Activated gamma-delta T cell treated with anti-CD3 and anti-CD28 coated beads, Interleukin-2, amount 50 U/mL, for 16 hours (primary cell): Measurements from ENCODE around the gene RAB30.

ENCODE experiments used
- DNase-seq: peaks from one replicate; pipeline ENCODE4 v3.0.0-alpha.2; 2020; ENCODE audit warnings: low read depth

Gene RAB30

GRCh38 chr11:83071567-83072349 lies at the start of gene RAB30:
Gene RAB30 (minus strand): TSS chr11:83071897. CDS start chr11:82997316, 74,581 bp downstream.
- DNase-seq = peak; percentile 88

- DNase-seq = no peak
These were observed 48.6 kb upstream of the RAB30 start for GRCh38 chr11:83120327-83120726.

- no peak for DNase-seq
These were observed 47.5 kb upstream of the RAB30 start for GRCh38 chr11:83119216-83119615.

GRCh38 chr11:83118814-83119213 lies 47.1 kb upstream of the RAB30 start:
- no peak for DNase-seq

- DNase-seq = no peak
These were observed 44.4 kb upstream of the RAB30 start for GRCh38 chr11:83116015-83116641.

- DNase-seq = no peak
These were observed 43.9 kb upstream of the RAB30 start for GRCh38 chr11:83115551-83115950.

- DNase-seq = no peak
These were observed 43.3 kb upstream of the RAB30 start for GRCh38 chr11:83115026-83115425.

- no peak for DNase-seq
These were observed 41.2 kb upstream of the RAB30 start for GRCh38 chr11:83112886-83113285.

- DNase-seq = no peak
These were observed 33.5 kb upstream of the RAB30 start for GRCh38 chr11:83105168-83105567.

GRCh38 chr11:83102834-83103233 lies 31.1 kb upstream of the RAB30 start:
- DNase-seq = no peak

GRCh38 chr11:83097429-83098075 lies 25.9 kb upstream of the RAB30 start:
- DNase-seq = no peak

- DNase-seq = no peak
These were observed 21.9 kb upstream of the RAB30 start for GRCh38 chr11:83093634-83094033.

GRCh38 chr11:83092488-83093384 lies 21.0 kb upstream of the RAB30 start:
- DNase-seq = no peak

GRCh38 chr11:83088965-83089364 lies 17.3 kb upstream of the RAB30 start:
- no peak for DNase-seq

GRCh38 chr11:83087035-83087434 lies 15.3 kb upstream of the RAB30 start:
- no peak for DNase-seq

GRCh38 chr11:83079820-83080219 lies 8.1 kb upstream of the RAB30 start:
- no peak for DNase-seq

- DNase-seq = no peak
These were observed 6.6 kb upstream of the RAB30 start for GRCh38 chr11:83078269-83078668.

- no peak for DNase-seq
These were observed 2.2 kb upstream of the RAB30 start for GRCh38 chr11:83073884-83074283.

GRCh38 chr11:83073258-83073657 lies 1.6 kb upstream of the RAB30 start:
- no peak for DNase-seq

GRCh38 chr11:83072350-83073242 lies 899 bp upstream of the RAB30 start:
- no peak for DNase-seq
